ENCODE measurements around the gene CTRL. TPM values are rescaled to one million over a fixed set of nuclear protein-coding genes. Genes with fewer than 3 reads are reported as not detected.
A peak's percentile ranks its signal among the peaks of the same experiment; 100 is the strongest.

CTRL gene
- total and polyA plus RNA-seq, 4 donors: 1.0 to 2.5 (median 2.0) TPM; not detected in 1

GRCh38 chr16:67936124-67936879 lies 4.6 kb upstream of the CTRL start, which contains the start of gene PSMB10:
Gene PSMB10, minus strand, starts transcription at chr16:67936850. Its CDS starts 101 bp downstream, at chr16:67936749.
- peak in 2 of 3 donors; percentile 59 to 73 for DNase-seq
- peaks cover 0 to 32% (median 10%) of the 10 kb centered on the region in 4 donors for H3K36me3 ChIP-seq (ENCODE audit: control insufficient read depth in 4 of 4, insufficient read depth in 4 of 4, low read length in 4 of 4)
- H3K9ac ChIP-seq (ENCODE audit: insufficient read depth in 1 of 2, low read length in 2 of 2): peak within 1 kb of the TSS; percentile 77 to 83
- no peaks in the 10 kb centered on the region for H3K27me3 ChIP-seq (ENCODE audit: control insufficient read depth in 3 of 3, insufficient read depth in 3 of 3, low read length in 2 of 3)
- H3K27ac ChIP-seq (ENCODE audit: low read depth in 1 of 2, low read length in 1 of 2): peak within 1 kb of the TSS; percentile 94
- H3K9me3 ChIP-seq (ENCODE audit: control insufficient read depth in 4 of 4, insufficient read depth in 3 of 4, low read length in 3 of 4): no peaks in the 10 kb centered on the region
- peak within 1 kb of the TSS; percentile 89 for H3K4me3 ChIP-seq
- peak; percentile 44 for ATAC-seq (ENCODE audit: insufficient read depth, low FRiP score)
- H3K4me1 ChIP-seq (ENCODE audit: control insufficient read depth in 5 of 5, insufficient read depth in 5 of 5, low read length in 5 of 5): peaks cover 0 to 23% (median 5%) of the 10 kb centered on the region in 5 donors
- TF ChIP-seq CTCF (IDR thresholded peaks at IDR 0.05; ENCODE audit: control extremely low read depth, extremely low read depth): no peak
- 0% methylated on average over 52 to 54 of the region's 54 CpGs for WGBS, 2 donors

GRCh38 chr16:67935402-67936123 lies 3.9 kb upstream of the CTRL start:
- ATAC-seq (ENCODE audit: insufficient read depth, low FRiP score) (peak; percentile 94), DNase-seq (peak; percentile 94 to 97 (median 96))
- peaks cover 0 to 23% (median 5%) of the 10 kb centered on the region in 5 donors for H3K4me1 ChIP-seq (ENCODE audit: control insufficient read depth in 5 of 5, insufficient read depth in 5 of 5, low read length in 5 of 5)
- peak overlapping the region; percentile 77 to 83 for H3K9ac ChIP-seq (ENCODE audit: insufficient read depth in 1 of 2, low read length in 2 of 2)
- peak overlapping the region; percentile 94 for H3K27ac ChIP-seq (ENCODE audit: low read depth in 1 of 2, low read length in 1 of 2)
- TF ChIP-seq CTCF (IDR thresholded peaks at IDR 0.05; ENCODE audit: control extremely low read depth, extremely low read depth): no peak
- 5 to 15% methylated on average over 51 to 55 of the region's 55 CpGs for WGBS, 2 donors
- H3K36me3 ChIP-seq (ENCODE audit: control insufficient read depth in 4 of 4, insufficient read depth in 4 of 4, low read length in 4 of 4): peaks cover 0 to 39% (median 10%) of the 10 kb centered on the region in 4 donors
- H3K4me3 ChIP-seq: peak overlapping the region; percentile 89
- no peaks in the 10 kb centered on the region for H3K9me3 ChIP-seq (ENCODE audit: control insufficient read depth in 4 of 4, insufficient read depth in 3 of 4, low read length in 3 of 4)
- H3K27me3 ChIP-seq (ENCODE audit: control insufficient read depth in 3 of 3, insufficient read depth in 3 of 3, low read length in 2 of 3): no peaks in the 10 kb centered on the region

GRCh38 chr16:67935101-67935401 lies 3.4 kb upstream of the CTRL start:
- DNase-seq (peak in 2 of 3 donors; percentile 29 to 33), ATAC-seq (ENCODE audit: insufficient read depth, low FRiP score) (no peak)
- 50 to 70% methylated on average over 13 of the region's 13 CpGs for WGBS, 2 donors
- Histone ChIP-seq H3K27me3 (ENCODE audit: control insufficient read depth in 3 of 3, insufficient read depth in 3 of 3, low read length in 2 of 3) (no peaks in the 10 kb centered on the region), H3K4me3 (peak overlapping the region; percentile 20), H3K27ac (ENCODE audit: low read depth in 1 of 2, low read length in 1 of 2) (peak overlapping the region; percentile 38 to 94), H3K9me3 (ENCODE audit: control insufficient read depth in 4 of 4, insufficient read depth in 3 of 4, low read length in 3 of 4) (no peaks in the 10 kb centered on the region), H3K9ac (ENCODE audit: insufficient read depth in 1 of 2, low read length in 2 of 2) (peak overlapping the region in 1 of 2 donors; percentile 43), H3K36me3 (ENCODE audit: control insufficient read depth in 4 of 4, insufficient read depth in 4 of 4, low read length in 4 of 4) (peaks cover 0 to 39% (median 7%) of the 10 kb centered on the region in 4 donors), H3K4me1 (ENCODE audit: control insufficient read depth in 5 of 5, insufficient read depth in 5 of 5, low read length in 5 of 5) (peaks cover 0 to 23% (median 5%) of the 10 kb centered on the region in 5 donors)
- TF ChIP-seq CTCF (IDR thresholded peaks at IDR 0.05; ENCODE audit: control extremely low read depth, extremely low read depth): no peak
